Measurements from ENCODE around the gene AAGAB.

Gene AAGAB

GRCh38 chr15:67202091-67202490 is 52.4 kb downstream of the AAGAB start:
- H3K9me3 ChIP-seq (ENCODE audit: control insufficient read depth, insufficient read depth, low read depth, low read length) = no peaks in the 10 kb centered on the region

More at GRCh38 chr15:67202091-67202490, 52.4 kb downstream of the AAGAB start:
- Histone ChIP-seq H3K36me3 (ENCODE audit: control insufficient read depth in 2 of 2, insufficient read depth in 1 of 2, low read length in 2 of 2) (peaks cover 5 to 59% of the 10 kb centered on the region in 2 experiments; a peak in 2 of 3 replicates), H3K4me1 (ENCODE audit: control insufficient read depth, insufficient read depth, low read length) (no peaks in the 10 kb centered on the region; the same call in 1 of the 2 replicates), H3K27ac (ENCODE audit: extremely low read depth, low read depth, low read length) (no peak overlapping the region), H3K4me3 (ENCODE audit: low read depth, low read length) (no peak overlapping the region)
- no peak for TF ChIP-seq MYNN (tag by site-specific recombination; IDR thresholded peaks at IDR 0.05; ENCODE audit: borderline replicate concordance)
- no peak for TF ChIP-seq PBX3 (CRISPR knock-in tag; IDR thresholded peaks at IDR 0.05)
- TF ChIP-seq ZNF580 (tag by site-specific recombination; IDR thresholded peaks at IDR 0.05) = no peak
- no peak for TF ChIP-seq ZNF645 (tag by site-specific recombination; IDR thresholded peaks at IDR 0.05)
- TF ChIP-seq ZBTB26 (tag by site-specific recombination; optimal IDR thresholded peaks at IDR 0.05) = no peak
- TF ChIP-seq ZNF521 (tag by site-specific recombination; IDR thresholded peaks at IDR 0.05) = no peak
- TF ChIP-seq ZNF830 (tag by site-specific recombination; IDR thresholded peaks at IDR 0.05; ENCODE audit: low read depth) = no peak
- no peak for TF ChIP-seq ZNF558 (tag by site-specific recombination; IDR thresholded peaks at IDR 0.05)
- TF ChIP-seq YY2 (tag by site-specific recombination; IDR thresholded peaks at IDR 0.05) = no peak
- no peak for TF ChIP-seq ZNF2 (tag by site-specific recombination; IDR thresholded peaks at IDR 0.05)
- TF ChIP-seq ZNF202 (tag by site-specific recombination; IDR thresholded peaks at IDR 0.05; ENCODE audit: borderline replicate concordance) = no peak
- TF ChIP-seq ZEB2 (tag by site-specific recombination; IDR thresholded peaks at IDR 0.05) = no peak
- TF ChIP-seq HOXD13 (CRISPR knock-in tag; IDR thresholded peaks at IDR 0.05; ENCODE audit: borderline replicate concordance) = no peak
- TF ChIP-seq PRDM2 (tag by site-specific recombination; IDR thresholded peaks at IDR 0.05; ENCODE audit: borderline replicate concordance) = no peak
- no peak for TF ChIP-seq ZNF266 (tag by site-specific recombination; IDR thresholded peaks at IDR 0.05; ENCODE audit: low read depth)
- no peak for TF ChIP-seq ZNF707 (tag by site-specific recombination; IDR thresholded peaks at IDR 0.05)
- TF ChIP-seq ZSCAN18 (tag by site-specific recombination; IDR thresholded peaks at IDR 0.05) = no peak
- CTCF ChIA-PET = no interaction called here
- POLR2A ChIA-PET = no interaction called here
